ENCODE data around the gene AMHR2.
"Not testable (repeated sequence)": the region's sequence is repeated elsewhere in the genome, so short reads cannot be mapped to it uniquely, and the experiment has no call there.

The AMHR2 gene

GRCh38 chr12:53415752-53416389, 7.8 kb upstream of the AMHR2 start:
- DNase-seq (ENCODE audit: low spot score): not testable (repeated sequence)

GRCh38 chr12:53417291-53417816, 6.3 kb upstream of the AMHR2 start:
- DNase-seq (ENCODE audit: low spot score): not testable (repeated sequence)

- DNase-seq (ENCODE audit: low spot score): no peak
These were observed 5.4 kb upstream of the AMHR2 start for GRCh38 chr12:53418221-53418620.

DNA sequence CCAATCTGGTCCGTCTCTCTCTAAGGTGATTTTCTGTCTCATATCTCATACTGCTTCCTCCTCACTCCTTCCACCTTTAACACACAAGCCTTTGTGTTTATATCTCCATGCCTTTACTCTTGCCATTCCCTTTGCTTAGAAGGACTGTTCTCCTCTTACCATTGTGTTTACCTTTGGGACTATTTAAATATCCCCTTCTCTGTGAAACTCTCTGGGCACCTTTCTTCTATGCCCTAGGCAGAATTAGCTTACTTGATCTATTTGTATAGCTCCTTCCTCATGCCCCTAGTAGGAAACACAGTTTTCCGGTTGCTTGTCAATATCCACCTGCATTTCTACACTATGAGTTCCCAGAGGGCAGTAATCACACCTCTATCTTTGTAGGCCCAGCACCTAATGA, 3.9 kb upstream of the AMHR2 start:
- DNase-seq (ENCODE audit: low spot score): no peak

GRCh38 chr12:53422247-53422646, 1.4 kb upstream of the AMHR2 start:
- DNase-seq (ENCODE audit: low spot score): not testable (repeated sequence)

- no peak for DNase-seq (ENCODE audit: low spot score)
These were observed 1.2 kb downstream of the AMHR2 start for GRCh38 chr12:53424626-53425514.

GRCh38 chr12:53425515-53426150, 2.0 kb downstream of the AMHR2 start:
- DNase-seq (ENCODE audit: low spot score): no peak

GRCh38 chr12:53427905-53428594, 4.4 kb downstream of the AMHR2 start:
- no peak for DNase-seq (ENCODE audit: low spot score)

- DNase-seq (ENCODE audit: low spot score): no peak
These were observed 5.1 kb downstream of the AMHR2 start for GRCh38 chr12:53428741-53429140.

GRCh38 chr12:53430116-53430515, 6.5 kb downstream of the AMHR2 start:
- DNase-seq (ENCODE audit: low spot score): no peak

GRCh38 chr12:53431187-53431586, 7.5 kb downstream of the AMHR2 start:
- DNase-seq (ENCODE audit: low spot score): no peak

- not testable (repeated sequence) for DNase-seq (ENCODE audit: low spot score)
These were observed 11.7 kb downstream of the AMHR2 start for GRCh38 chr12:53435326-53435725.

DNA sequence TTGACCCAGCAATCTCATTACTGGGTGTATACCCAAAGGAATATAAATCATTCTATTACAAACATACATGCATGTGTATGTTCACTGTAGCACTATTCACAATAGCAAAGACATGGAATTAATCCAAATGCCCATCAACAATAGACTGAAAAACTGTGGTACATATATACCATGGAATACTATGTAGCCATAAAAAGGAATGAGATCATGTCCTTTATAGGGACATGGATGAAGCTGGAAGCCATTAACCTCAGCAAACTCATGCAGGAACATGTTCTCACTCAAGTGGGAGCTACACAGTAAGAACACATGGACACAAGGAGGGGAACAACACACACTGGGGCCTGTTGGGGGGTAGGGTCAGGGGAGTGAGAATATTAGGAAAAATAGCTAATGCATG, 15.9 kb downstream of the AMHR2 start:
- not testable (repeated sequence) for DNase-seq (ENCODE audit: low spot score)

GRCh38 chr12:53441040-53441833, 17.6 kb downstream of the AMHR2 start, which contains the start of gene PRR13:
Gene PRR13, plus strand, starts transcription at chr12:53441734. Its CDS starts 981 bp downstream, at chr12:53442715.
- peak; percentile 100 for DNase-seq (ENCODE audit: low spot score)

DNA sequence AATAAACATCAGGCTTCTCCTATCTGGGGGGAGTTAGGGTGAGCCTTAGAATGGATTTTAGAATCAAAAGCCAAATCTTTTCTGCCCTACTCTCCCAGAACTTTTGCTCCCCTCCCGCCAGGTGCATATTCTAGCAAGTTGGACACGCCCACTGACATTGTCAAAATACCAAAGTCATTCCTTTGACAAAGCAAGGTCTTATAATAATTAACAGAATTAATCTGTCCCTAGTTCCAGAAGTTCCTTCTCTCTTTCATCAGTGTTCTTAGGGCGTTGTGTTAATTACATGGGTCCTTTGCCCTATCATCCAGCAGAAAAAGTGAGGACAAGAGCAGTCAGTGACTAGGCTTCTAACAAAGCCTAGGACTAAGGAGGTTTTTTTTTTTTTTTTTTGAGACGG, 20.3 kb downstream of the AMHR2 start:
- no peak for DNase-seq (ENCODE audit: low spot score)

DNA sequence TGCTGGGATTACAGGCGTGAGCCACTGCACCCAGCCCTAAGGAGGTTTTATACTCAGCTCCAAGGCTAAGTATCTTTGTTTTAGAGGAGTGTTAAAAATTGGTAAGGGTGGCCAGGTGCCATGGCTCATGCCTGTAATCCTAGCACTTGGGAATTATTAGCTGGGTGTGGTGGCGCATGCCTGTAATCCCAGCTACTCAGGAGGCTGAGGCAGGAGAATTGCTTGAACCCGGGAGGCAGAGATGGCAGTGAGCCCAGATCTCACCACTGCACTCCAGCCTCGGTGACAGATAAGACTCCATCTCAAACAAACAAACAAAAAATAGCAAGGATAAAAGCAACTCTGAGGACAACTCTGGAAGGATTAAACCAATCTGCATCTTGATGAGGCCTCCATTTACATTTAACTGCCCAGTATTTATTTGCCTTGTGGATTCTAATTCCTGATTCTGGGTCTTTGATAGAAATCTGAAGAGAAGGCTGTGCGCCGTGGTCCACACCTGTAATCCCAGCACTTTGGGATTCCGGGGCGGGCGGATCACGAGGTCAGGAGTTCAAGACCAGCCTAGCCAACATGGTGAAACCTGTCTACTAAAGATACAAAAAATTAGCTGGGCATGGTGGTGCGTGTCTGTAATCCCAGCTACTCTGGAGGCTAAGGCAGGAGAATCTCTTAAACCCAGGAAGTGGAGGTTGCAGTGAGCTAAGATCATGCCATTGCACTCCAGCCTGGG, 21.1 kb downstream of the AMHR2 start:
- not testable (repeated sequence) for DNase-seq (ENCODE audit: low spot score)

- DNase-seq (ENCODE audit: low spot score): no peak
These were observed 27.3 kb downstream of the AMHR2 start for GRCh38 chr12:53450936-53451335.

DNA sequence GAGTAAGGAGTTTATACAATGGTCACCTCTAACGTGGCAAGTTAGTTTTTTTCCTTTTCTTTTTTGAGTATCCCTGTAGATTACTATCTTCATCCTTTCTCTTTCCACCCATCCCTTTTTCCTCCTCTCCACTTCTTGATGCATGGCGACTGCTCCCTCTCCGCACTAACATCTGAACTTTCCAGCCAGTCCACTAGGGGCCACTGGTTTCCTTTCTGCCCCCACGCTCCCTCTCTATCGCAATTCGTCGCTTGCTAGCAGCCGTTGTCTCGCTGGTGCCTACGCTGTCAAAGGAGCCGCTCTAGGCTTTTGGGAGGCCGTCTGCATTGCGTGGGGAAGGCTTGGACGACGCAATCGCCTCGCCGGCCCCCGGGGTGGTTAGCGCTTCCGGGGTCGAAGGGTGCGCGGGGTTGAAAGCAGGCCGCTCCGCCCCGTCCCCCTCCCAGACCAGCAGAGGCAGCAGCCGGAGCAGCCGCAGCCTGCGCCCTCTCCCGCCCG, 28.1 kb downstream of the AMHR2 start, which contains the start of gene PCBP2:
PCBP2 (plus strand) TSS at position 442 of the 498 bp plus-strand sequence. CDS start 2,699 bp downstream, outside the sequence.
- peak; percentile 100 for DNase-seq (ENCODE audit: low spot score)

GRCh38 chr12:53452159-53453077, 28.8 kb downstream of the AMHR2 start:
- DNase-seq (ENCODE audit: low spot score): peak; percentile 87
